SK-N-SH treated with all-trans-retinoic acid at 6 μM for 48 hours (cell line): ENCODE data around the gene WNT5A.

ENCODE experiments used
- ISL1 ChIP-seq: fragments of 250-450 bp; sonication (Bioruptor Pico); IDR thresholded peaks from 2 replicates; pipeline ENCODE4 v2.1.2; 2022; ENCODE audit warnings: mild to moderate bottlenecking, moderate library complexity
- PATZ1 ChIP-seq: fragments of 250-450 bp; sonication (Bioruptor Pico); IDR thresholded peaks from 2 replicates; pipeline ENCODE4 v1.8.0; 2020; ENCODE audit warnings: mild to moderate bottlenecking, moderate library complexity, borderline replicate concordance
- RARB ChIP-seq: fragments of 250-450 bp; sonication (Bioruptor Pico); IDR thresholded peaks from 2 replicates; pipeline ENCODE4 v1.8.0; 2021; ENCODE audit warnings: mild to moderate bottlenecking, moderate library complexity
- TCF4 ChIP-seq: fragments of 250-450 bp; sonication (Bioruptor Pico); IDR thresholded peaks from 2 replicates; pipeline ENCODE4 v1.8.0; 2021; ENCODE audit warnings: mild to moderate bottlenecking, moderate library complexity, borderline replicate concordance
- ZC3H10 ChIP-seq: fragments of 250-450 bp; sonication (Bioruptor Pico); IDR thresholded peaks from 2 replicates; pipeline ENCODE4 v1.5.1; 2021; ENCODE audit warnings: mild to moderate bottlenecking, moderate library complexity
- ZNF565 ChIP-seq: fragments of 450-650 bp; formaldehyde crosslinking; conservative IDR thresholded peaks from 2 replicates; pipeline ENCODE4 v1.5.0; 2020; ENCODE audit warnings: low read depth, mild to moderate bottlenecking, moderate library complexity
- ZNF70 ChIP-seq: fragments of 450-650 bp; formaldehyde crosslinking; IDR thresholded peaks from 2 replicates; pipeline ENCODE4 v1.5.0; 2020; ENCODE audit warnings: mild to moderate bottlenecking, moderate library complexity
- ZNF8 ChIP-seq: fragments of 450-650 bp; formaldehyde crosslinking; IDR thresholded peaks from 2 replicates; pipeline ENCODE4 v1.5.0; 2020; ENCODE audit warnings: mild to moderate bottlenecking, moderate library complexity

- TF ChIP-seq PATZ1 (CRISPR knock-in tag) (no peak), RARB (CRISPR knock-in tag) (no peak), ZNF565 (CRISPR knock-in tag) (no peak), ZNF8 (CRISPR knock-in tag) (no peak), TCF4 (CRISPR knock-in tag) (no peak), ISL1 (CRISPR knock-in tag) (no peak), ZNF70 (CRISPR knock-in tag) (no peak), ZC3H10 (CRISPR knock-in tag) (no peak)
Observed at GRCh38 chr3:55442861-55443260, 44.2 kb downstream of the WNT5A start.
